ENCODE measurements around the gene BDH1.

GRCh38 chr3:197597335-197597734 is 41.6 kb upstream of the BDH1 start:
- no peak for TF ChIP-seq CTCF (IDR thresholded peaks at IDR 0.05; ENCODE audit: insufficient read depth, low read length, poor library complexity, severe bottlenecking)
- TF ChIP-seq EZH2phosphoT487 (conservative IDR thresholded peaks at IDR 0.05; ENCODE audit: low read length): no peak

All from SU-DHL-6 (cell line).